K562 (cell line): ENCODE results near the gene LCA5L. TPM values are rescaled to one million over a fixed set of nuclear protein-coding genes. Genes with fewer than 3 reads are reported as not detected.
A peak's percentile ranks its signal among the peaks of the same experiment; 100 is the strongest.

ENCODE experiments used
- BCL6 ChIP-seq: fragments of 250-450 bp; sonication (Bioruptor Pico); IDR thresholded peaks from 2 replicates; pipeline ENCODE4 v1.4.0; 2020
- CAMTA2 ChIP-seq: fragments of 250-450 bp; sonication (Bioruptor Pico); conservative IDR thresholded peaks from 2 replicates; pipeline ENCODE4 v1.5.1; 2022
- CTBP1 ChIP-seq: fragments of 450-650 bp; IDR thresholded peaks from 2 replicates; pipeline ENCODE4 v1.6.1; 2016; ENCODE audit warnings: borderline replicate concordance
- GATAD2B ChIP-seq: fragments of 450-650 bp; IDR thresholded peaks from 2 replicates; pipeline ENCODE4 v1.6.1; 2017; ENCODE audit warnings: mild to moderate bottlenecking, borderline replicate concordance
- GTF2E2 ChIP-seq: fragments of 200-800 bp; sonication (Bioruptor generic); IDR thresholded peaks from 2 replicates; pipeline ENCODE4 v1.6.1; 2016; ENCODE audit warnings: missing genetic modification characterization, missing compliant biosample characterization
- KHSRP ChIP-seq: fragments of 450-650 bp; IDR thresholded peaks from 2 replicates; pipeline ENCODE4 v1.6.1; 2017
- PRPF4 ChIP-seq: fragments of 200-400 bp; formaldehyde crosslinking; IDR thresholded peaks from one replicate; pipeline ENCODE4 v1.6.1; 2017; ENCODE audit warnings: low read length, low read depth, mild to moderate bottlenecking; ENCODE audit not compliant: insufficient read depth, poor library complexity, severe bottlenecking
- RBBP5 ChIP-seq: fragments of 200-600 bp; sonication (generic); IDR thresholded peaks from 2 replicates; pipeline ENCODE4 v1.6.1; 2012; ENCODE audit warnings: borderline replicate concordance, mild to moderate bottlenecking, low read length, control low read depth, inconsistent platforms; ENCODE audit not compliant: insufficient read depth, poor library complexity, severe bottlenecking
- ZKSCAN8 ChIP-seq: fragments of 200-800 bp; sonication (Bioruptor generic); IDR thresholded peaks from 2 replicates; pipeline ENCODE4 v1.6.1; 2016; ENCODE audit warnings: missing genetic modification characterization, missing compliant biosample characterization
- ZNF24 ChIP-seq: fragments of 450-650 bp; IDR thresholded peaks from 2 replicates; pipeline ENCODE4 v1.6.1; 2016
- polyA plus RNA-seq, 8 experiments: library from polyadenylated mRNA; depleted of rRNA in 4 of 8; stranded (reverse) in 5 of 8; unstranded in 3 of 8; fragments of >200 nt; fragmentation: Nextera tagmentation in 2 of 8; fragmentation: Illumina TruSeq in 1 of 8; extraction: Ambion mirVana in 2 of 8; extraction: Trizol in 1 of 8; gene quantifications; 2 replicates each; pipeline versions ENCODE4 v1.2.1 to v1.2.3, GENCODE V29; 2011 to 2014; ENCODE audit warnings: inconsistent platforms in 1 of 8, missing spikeins in 1 of 8
- total RNA-seq, 7 experiments: library from RNA; depleted of rRNA in 6 of 7; stranded (reverse); fragments of >200 nt in 6 of 7; fragmentation: Illumina TruSeq in 2 of 7; extraction: Trizol in 2 of 7; gene quantifications; 2 replicates each; pipeline versions ENCODE4 v1.2.1 to v1.2.3, GENCODE V29; 2011 to 2021; ENCODE audit warnings: low replicate concordance in 1 of 7
- TF ChIP-seq, protein P1 (sequence below): IDR thresholded peaks from 2 replicates; pipeline ENCODE4 v1.6.1; 2016; ENCODE audit warnings: missing genetic modification characterization, missing compliant biosample characterization
- TF ChIP-seq, protein P2 (sequence below): sonication (generic); formaldehyde crosslinking; IDR thresholded peaks from 2 replicates; pipeline ENCODE4 v1.8.0; 2022; ENCODE audit warnings: mild to moderate bottlenecking, missing genetic modification reagents
- TF ChIP-seq, protein P3 (sequence below): sonication (generic); formaldehyde crosslinking; IDR thresholded peaks from 2 replicates; pipeline ENCODE4 v1.8.1; 2022; ENCODE audit warnings: missing genetic modification reagents
- TF ChIP-seq, protein P4 (sequence below): fragments of 450-650 bp; IDR thresholded peaks from 2 replicates; pipeline ENCODE4 v1.6.1; 2016; ENCODE audit warnings: borderline replicate concordance
- TF ChIP-seq, protein P5 (sequence below): fragments of 250-450 bp; sonication (Bioruptor Pico); IDR thresholded peaks from 2 replicates; pipeline ENCODE4 v1.8.0; 2021; ENCODE audit warnings: mild to moderate bottlenecking, moderate library complexity
- TF ChIP-seq, protein P6 (sequence below), 2 experiments: fragments of 250-450 bp in 1 of 2; fragments of 450-650 bp in 1 of 2; sonication (Bioruptor Pico) in 1 of 2; IDR thresholded peaks; 2 replicates each; pipeline versions ENCODE4 v1.6.1 to v1.8.0; 2016 to 2021; ENCODE audit warnings: mild to moderate bottlenecking in 2 of 2, moderate library complexity in 2 of 2, missing compliant biosample characterization in 1 of 2, missing genetic modification characterization in 1 of 2
- TF ChIP-seq, protein P7 (sequence below): sonication (generic); formaldehyde crosslinking; IDR thresholded peaks from 2 replicates; pipeline ENCODE4 v1.8.0; 2022; ENCODE audit warnings: mild to moderate bottlenecking, missing genetic modification reagents, borderline replicate concordance

LCA5L gene
- total and polyA plus RNA-seq, 9 of the 15 experiments (the other 6 are each of a cell fraction or from before 2014, with no cell fraction given): 1.8 to 4.9 (median 3.8) TPM

DNA sequence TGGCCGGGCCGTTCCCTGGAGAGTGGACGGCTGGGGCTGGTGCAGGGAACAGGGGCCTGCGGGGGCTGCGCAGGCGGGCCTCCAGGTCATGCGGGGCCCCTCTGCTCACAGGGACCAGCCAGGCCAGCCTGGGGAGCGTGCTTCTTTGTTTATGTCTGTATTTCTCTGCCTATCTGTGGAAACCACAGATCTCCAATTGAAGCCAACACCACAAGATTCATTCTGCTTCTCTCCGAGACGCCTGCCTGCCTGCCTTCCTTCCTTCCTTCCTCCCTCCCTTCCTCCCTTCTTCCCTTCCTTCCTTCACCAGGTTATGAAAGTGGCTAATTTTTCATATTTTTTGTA, 56.8 kb downstream of the LCA5L start (continued):
- TF ChIP-seq, protein P1, sequence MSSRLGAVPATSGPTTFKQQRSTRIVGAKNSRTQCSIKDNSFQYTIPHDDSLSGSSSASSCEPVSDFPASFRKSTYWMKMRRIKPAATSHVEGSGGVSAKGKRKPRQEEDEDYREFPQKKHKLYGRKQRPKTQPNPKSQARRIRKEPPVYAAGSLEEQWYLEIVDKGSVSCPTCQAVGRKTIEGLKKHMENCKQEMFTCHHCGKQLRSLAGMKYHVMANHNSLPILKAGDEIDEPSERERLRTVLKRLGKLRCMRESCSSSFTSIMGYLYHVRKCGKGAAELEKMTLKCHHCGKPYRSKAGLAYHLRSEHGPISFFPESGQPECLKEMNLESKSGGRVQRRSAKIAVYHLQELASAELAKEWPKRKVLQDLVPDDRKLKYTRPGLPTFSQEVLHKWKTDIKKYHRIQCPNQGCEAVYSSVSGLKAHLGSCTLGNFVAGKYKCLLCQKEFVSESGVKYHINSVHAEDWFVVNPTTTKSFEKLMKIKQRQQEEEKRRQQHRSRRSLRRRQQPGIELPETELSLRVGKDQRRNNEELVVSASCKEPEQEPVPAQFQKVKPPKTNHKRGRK: 0 out of 2 replicates have a peak, but pooled peaks have one; percentile 25
- TF ChIP-seq GTF2E2 (tag) (no peak), BCL6 (CRISPR knock-in tag) (no peak), CAMTA2 (CRISPR knock-in tag) (0 out of 2 replicates have a peak, but pooled peaks have one; percentile 53), KHSRP (no peak), PRPF4 (no peak), CTBP1 (peak; percentile 9; the same call in 1 of the 2 replicates), RBBP5 (no peak), ZNF24 (no peak), GATAD2B (no peak), ZKSCAN8 (CRISPR knock-in tag) (no peak)
- TF ChIP-seq, protein P2, sequence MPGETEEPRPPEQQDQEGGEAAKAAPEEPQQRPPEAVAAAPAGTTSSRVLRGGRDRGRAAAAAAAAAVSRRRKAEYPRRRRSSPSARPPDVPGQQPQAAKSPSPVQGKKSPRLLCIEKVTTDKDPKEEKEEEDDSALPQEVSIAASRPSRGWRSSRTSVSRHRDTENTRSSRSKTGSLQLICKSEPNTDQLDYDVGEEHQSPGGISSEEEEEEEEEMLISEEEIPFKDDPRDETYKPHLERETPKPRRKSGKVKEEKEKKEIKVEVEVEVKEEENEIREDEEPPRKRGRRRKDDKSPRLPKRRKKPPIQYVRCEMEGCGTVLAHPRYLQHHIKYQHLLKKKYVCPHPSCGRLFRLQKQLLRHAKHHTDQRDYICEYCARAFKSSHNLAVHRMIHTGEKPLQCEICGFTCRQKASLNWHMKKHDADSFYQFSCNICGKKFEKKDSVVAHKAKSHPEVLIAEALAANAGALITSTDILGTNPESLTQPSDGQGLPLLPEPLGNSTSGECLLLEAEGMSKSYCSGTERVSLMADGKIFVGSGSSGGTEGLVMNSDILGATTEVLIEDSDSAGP (CRISPR knock-in tag): no peak
- TF ChIP-seq, protein P3, sequence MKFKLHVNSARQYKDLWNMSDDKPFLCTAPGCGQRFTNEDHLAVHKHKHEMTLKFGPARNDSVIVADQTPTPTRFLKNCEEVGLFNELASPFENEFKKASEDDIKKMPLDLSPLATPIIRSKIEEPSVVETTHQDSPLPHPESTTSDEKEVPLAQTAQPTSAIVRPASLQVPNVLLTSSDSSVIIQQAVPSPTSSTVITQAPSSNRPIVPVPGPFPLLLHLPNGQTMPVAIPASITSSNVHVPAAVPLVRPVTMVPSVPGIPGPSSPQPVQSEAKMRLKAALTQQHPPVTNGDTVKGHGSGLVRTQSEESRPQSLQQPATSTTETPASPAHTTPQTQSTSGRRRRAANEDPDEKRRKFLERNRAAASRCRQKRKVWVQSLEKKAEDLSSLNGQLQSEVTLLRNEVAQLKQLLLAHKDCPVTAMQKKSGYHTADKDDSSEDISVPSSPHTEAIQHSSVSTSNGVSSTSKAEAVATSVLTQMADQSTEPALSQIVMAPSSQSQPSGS (CRISPR knock-in tag): no peak
- TF ChIP-seq, protein P4, sequence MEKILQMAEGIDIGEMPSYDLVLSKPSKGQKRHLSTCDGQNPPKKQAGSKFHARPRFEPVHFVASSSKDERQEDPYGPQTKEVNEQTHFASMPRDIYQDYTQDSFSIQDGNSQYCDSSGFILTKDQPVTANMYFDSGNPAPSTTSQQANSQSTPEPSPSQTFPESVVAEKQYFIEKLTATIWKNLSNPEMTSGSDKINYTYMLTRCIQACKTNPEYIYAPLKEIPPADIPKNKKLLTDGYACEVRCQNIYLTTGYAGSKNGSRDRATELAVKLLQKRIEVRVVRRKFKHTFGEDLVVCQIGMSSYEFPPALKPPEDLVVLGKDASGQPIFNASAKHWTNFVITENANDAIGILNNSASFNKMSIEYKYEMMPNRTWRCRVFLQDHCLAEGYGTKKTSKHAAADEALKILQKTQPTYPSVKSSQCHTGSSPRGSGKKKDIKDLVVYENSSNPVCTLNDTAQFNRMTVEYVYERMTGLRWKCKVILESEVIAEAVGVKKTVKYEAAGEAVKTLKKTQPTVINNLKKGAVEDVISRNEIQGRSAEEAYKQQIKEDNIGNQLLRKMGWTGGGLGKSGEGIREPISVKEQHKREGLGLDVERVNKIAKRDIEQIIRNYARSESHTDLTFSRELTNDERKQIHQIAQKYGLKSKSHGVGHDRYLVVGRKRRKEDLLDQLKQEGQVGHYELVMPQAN: no peak
- TF ChIP-seq, protein P5, sequence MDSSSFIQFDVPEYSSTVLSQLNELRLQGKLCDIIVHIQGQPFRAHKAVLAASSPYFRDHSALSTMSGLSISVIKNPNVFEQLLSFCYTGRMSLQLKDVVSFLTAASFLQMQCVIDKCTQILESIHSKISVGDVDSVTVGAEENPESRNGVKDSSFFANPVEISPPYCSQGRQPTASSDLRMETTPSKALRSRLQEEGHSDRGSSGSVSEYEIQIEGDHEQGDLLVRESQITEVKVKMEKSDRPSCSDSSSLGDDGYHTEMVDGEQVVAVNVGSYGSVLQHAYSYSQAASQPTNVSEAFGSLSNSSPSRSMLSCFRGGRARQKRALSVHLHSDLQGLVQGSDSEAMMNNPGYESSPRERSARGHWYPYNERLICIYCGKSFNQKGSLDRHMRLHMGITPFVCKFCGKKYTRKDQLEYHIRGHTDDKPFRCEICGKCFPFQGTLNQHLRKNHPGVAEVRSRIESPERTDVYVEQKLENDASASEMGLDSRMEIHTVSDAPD (CRISPR knock-in tag): no peak
- TF ChIP-seq, protein P6, sequence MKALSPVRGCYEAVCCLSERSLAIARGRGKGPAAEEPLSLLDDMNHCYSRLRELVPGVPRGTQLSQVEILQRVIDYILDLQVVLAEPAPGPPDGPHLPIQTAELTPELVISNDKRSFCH (CRISPR knock-in tag; IDR thresholded peaks at IDR 0.05): no peak
- TF ChIP-seq, protein P6 (tag; IDR thresholded peaks at IDR 0.05): peak; percentile 42
- TF ChIP-seq, protein P7, sequence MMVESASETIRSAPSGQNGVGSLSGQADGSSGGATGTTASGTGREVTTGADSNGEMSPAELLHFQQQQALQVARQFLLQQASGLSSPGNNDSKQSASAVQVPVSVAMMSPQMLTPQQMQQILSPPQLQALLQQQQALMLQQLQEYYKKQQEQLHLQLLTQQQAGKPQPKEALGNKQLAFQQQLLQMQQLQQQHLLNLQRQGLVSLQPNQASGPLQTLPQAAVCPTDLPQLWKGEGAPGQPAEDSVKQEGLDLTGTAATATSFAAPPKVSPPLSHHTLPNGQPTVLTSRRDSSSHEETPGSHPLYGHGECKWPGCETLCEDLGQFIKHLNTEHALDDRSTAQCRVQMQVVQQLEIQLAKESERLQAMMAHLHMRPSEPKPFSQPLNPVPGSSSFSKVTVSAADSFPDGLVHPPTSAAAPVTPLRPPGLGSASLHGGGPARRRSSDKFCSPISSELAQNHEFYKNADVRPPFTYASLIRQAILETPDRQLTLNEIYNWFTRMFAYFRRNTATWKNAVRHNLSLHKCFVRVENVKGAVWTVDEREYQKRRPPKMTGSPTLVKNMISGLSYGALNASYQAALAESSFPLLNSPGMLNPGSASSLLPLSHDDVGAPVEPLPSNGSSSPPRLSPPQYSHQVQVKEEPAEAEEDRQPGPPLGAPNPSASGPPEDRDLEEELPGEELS (CRISPR knock-in tag): no peak
